ENCODE results near the gene MISP.

Gene MISP

DNA sequence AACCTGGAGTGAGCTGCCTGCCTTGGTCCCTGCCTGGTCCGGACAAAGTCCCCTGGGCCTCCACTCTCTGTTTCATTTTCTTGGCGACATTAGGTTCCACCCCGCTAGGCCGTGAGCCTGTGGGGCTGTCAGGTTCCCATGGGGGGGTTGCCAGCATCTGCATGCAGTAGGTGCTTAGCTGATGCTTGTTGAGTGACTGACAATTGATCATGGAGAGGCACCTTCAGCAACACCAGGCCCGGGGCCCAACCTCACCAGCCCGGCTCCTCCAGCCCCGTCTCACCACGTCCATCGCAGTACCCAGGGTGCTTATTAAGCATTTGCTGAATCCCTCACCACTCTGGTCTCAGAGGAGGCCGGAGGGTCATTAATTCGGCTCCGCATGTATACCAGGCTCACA lies 13.4 kb downstream of the MISP start:
- CTCF ChIA-PET = no interaction called here
- POLR2A ChIA-PET = no interaction called here
- no peak for DNase-seq (ENCODE audit: extremely low spot score)
- TF ChIP-seq FOXM1 (IDR thresholded peaks at IDR 0.05; ENCODE audit: borderline replicate concordance) (no peak), SUZ12 (IDR thresholded peaks at IDR 0.05) (no peak), FOXA1 (IDR thresholded peaks at IDR 0.05) (no peak), HDGF (IDR thresholded peaks at IDR 0.05; ENCODE audit: borderline replicate concordance) (no peak), L3MBTL2 (conservative IDR thresholded peaks at IDR 0.05) (no peak), LEF1 (IDR thresholded peaks at IDR 0.05; ENCODE audit: borderline replicate concordance) (no peak), SP1 (IDR thresholded peaks at IDR 0.05) (no peak), TARDBP (IDR thresholded peaks at IDR 0.05) (no peak), CTBP1 (IDR thresholded peaks at IDR 0.05; ENCODE audit: borderline replicate concordance) (no peak), FOXK2 (IDR thresholded peaks at IDR 0.05) (no peak), BHLHE40 (IDR thresholded peaks at IDR 0.05; ENCODE audit: borderline replicate concordance) (no peak), ELF4 (IDR thresholded peaks at IDR 0.05) (no peak), NFRKB (IDR thresholded peaks at IDR 0.05) (no peak), ZNF384 (IDR thresholded peaks at IDR 0.05) (no peak), ARNT (IDR thresholded peaks at IDR 0.05) (no peak)
- TF ChIP-seq, protein P1, sequence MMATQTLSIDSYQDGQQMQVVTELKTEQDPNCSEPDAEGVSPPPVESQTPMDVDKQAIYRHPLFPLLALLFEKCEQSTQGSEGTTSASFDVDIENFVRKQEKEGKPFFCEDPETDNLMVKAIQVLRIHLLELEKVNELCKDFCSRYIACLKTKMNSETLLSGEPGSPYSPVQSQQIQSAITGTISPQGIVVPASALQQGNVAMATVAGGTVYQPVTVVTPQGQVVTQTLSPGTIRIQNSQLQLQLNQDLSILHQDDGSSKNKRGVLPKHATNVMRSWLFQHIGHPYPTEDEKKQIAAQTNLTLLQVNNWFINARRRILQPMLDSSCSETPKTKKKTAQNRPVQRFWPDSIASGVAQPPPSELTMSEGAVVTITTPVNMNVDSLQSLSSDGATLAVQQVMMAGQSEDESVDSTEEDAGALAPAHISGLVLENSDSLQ (IDR thresholded peaks at IDR 0.05) = no peak

DNA sequence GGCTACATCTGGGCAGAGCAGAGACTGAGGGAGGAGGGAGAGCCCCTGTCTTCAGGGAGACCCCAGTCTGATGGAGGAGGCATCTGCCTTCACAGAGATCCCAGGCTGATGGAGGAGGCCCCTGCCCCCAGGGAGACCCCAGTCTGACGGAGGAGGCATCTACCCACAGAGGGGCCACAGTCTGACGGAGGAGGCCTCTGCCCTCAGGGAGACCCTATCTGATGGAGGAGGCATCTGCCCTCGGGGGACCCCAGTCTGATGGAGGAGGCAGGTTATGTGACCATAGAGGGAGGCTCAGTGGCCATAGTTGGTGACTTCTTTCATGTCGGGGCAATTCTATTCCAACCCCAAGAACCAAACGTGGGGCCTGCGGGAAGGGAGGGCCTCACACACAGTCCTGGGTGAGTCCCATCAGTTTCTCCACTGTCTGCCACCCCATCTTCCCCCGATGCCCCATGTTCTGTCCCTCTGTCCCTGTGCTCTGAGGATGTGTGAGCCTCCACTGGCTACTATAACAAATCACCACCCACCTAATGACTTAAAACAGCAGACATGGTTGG lies 14.3 kb downstream of the MISP start:
- no peak for DNase-seq (ENCODE audit: extremely low spot score)
- TF ChIP-seq BHLHE40 (IDR thresholded peaks at IDR 0.05; ENCODE audit: borderline replicate concordance) (no peak), TARDBP (IDR thresholded peaks at IDR 0.05) (no peak), FOXM1 (IDR thresholded peaks at IDR 0.05; ENCODE audit: borderline replicate concordance) (no peak)
- ChIA-PET CTCF (no interaction called here), POLR2A (no interaction called here)

DNA sequence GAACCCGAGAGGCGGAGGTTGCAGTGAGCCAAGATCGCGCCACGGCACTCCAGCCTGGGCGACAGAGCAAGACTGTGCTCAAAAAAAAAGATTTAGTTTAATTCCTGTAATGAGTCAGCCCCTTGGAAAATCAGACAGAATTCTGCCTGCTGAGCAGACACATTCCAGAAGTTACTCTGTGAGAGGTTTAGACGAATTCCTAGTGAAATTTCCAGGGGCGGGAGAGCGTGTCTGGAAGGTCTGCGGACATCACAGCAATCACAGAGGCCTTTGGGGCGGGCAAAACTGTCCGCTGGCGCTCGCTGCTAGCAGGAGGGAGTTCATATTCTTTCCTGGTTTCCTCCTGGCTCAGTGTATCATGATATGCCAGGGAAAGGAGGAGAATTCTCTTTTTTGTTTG lies 17.5 kb downstream of the MISP start:
- TF ChIP-seq L3MBTL2 (conservative IDR thresholded peaks at IDR 0.05) (no peak), NFRKB (IDR thresholded peaks at IDR 0.05) (no peak), LEF1 (IDR thresholded peaks at IDR 0.05; ENCODE audit: borderline replicate concordance) (no peak), CTBP1 (IDR thresholded peaks at IDR 0.05; ENCODE audit: borderline replicate concordance) (no peak), FOXA1 (IDR thresholded peaks at IDR 0.05) (no peak), ELF4 (IDR thresholded peaks at IDR 0.05) (no peak), ARNT (IDR thresholded peaks at IDR 0.05) (no peak), SP1 (IDR thresholded peaks at IDR 0.05) (no peak), HDGF (IDR thresholded peaks at IDR 0.05; ENCODE audit: borderline replicate concordance) (no peak), FOXM1 (IDR thresholded peaks at IDR 0.05; ENCODE audit: borderline replicate concordance) (no peak), SUZ12 (IDR thresholded peaks at IDR 0.05) (no peak), TARDBP (IDR thresholded peaks at IDR 0.05) (no peak), ZNF384 (IDR thresholded peaks at IDR 0.05) (no peak), FOXK2 (IDR thresholded peaks at IDR 0.05) (no peak), BHLHE40 (IDR thresholded peaks at IDR 0.05; ENCODE audit: borderline replicate concordance) (no peak)
- TF ChIP-seq, protein P1 (IDR thresholded peaks at IDR 0.05) = no peak
- DNase-seq (ENCODE audit: extremely low spot score) = no peak
- POLR2A ChIA-PET = no interaction called here
- CTCF ChIA-PET = interaction anchor here (0.6 kb wide), 1 partner anchor 188 kb away, joined by 3 read pairs; no protein-coding TSS in a partner anchor

DNA sequence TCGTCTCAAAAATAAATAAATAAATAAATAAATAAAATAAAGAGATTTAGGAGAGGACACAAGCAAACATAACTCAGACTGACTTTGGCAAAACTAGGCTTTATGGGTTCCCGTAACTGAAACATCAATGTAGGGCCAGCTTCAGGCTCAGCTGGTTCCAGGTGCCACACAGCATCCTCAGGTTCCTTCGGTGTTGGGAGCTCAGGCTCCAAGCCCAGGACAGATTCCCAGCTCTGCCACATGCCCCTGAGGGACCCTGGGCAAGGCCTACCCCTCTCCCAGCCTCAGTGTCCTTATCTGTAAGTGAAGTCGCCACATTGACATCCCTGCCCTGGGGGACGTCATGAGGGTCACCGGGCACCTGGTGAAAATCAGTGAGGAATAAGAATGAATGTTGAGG lies 18.7 kb downstream of the MISP start:
- CTCF ChIA-PET = interaction anchor here (0.6 to 1.8 kb wide), 4 partner anchors 79 to 147 kb away, joined by 3 to 4 read pairs (median 4); partner anchors contain the start of genes MED16 and RNU6-9
- DNase-seq (ENCODE audit: extremely low spot score) = no peak
- POLR2A ChIA-PET = interaction anchor here (1.0 kb wide), 1 partner anchor 106 kb away, joined by 3 read pairs; the partner anchor contains the start of gene RNF126
- TF ChIP-seq BHLHE40 (IDR thresholded peaks at IDR 0.05; ENCODE audit: borderline replicate concordance) = no peak
- TF ChIP-seq ARNT (IDR thresholded peaks at IDR 0.05) = no peak
- no peak for TF ChIP-seq CTBP1 (IDR thresholded peaks at IDR 0.05; ENCODE audit: borderline replicate concordance)
- TF ChIP-seq, protein P1 (IDR thresholded peaks at IDR 0.05) = no peak
- no peak for TF ChIP-seq SUZ12 (IDR thresholded peaks at IDR 0.05)

DNA sequence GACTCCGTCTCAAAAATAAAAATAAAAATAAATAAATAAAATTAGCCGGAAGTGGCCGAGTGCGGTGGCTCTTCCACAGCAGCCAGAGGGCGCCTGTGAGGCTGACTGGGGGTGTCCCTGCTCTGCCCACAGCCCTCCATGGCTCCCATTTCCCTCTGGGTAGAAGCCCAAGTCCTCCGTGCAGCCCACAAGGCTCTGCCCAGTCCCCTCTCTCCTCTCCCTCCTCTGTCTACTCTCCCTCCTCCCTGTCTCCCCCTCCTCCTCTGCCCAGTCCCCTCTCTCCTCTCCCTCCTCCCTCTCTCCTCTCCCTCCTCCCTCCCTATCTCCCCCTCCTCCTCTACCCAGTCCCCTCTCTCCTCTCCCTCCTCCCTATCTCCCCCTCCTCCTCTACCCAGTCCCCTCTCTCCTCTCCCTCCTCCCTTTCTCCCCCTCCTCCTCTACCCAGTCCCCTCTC lies 20.4 kb downstream of the MISP start:
- TF ChIP-seq LEF1 (IDR thresholded peaks at IDR 0.05; ENCODE audit: borderline replicate concordance) = no peak
- no peak for TF ChIP-seq SUZ12 (IDR thresholded peaks at IDR 0.05)
- TF ChIP-seq TARDBP (IDR thresholded peaks at IDR 0.05) = no peak
- TF ChIP-seq, protein P1 (IDR thresholded peaks at IDR 0.05) = no peak
- no peak for TF ChIP-seq L3MBTL2 (conservative IDR thresholded peaks at IDR 0.05)
- TF ChIP-seq ELF4 (IDR thresholded peaks at IDR 0.05) = no peak
- TF ChIP-seq CTBP1 (IDR thresholded peaks at IDR 0.05; ENCODE audit: borderline replicate concordance) = no peak
- no peak for TF ChIP-seq SP1 (IDR thresholded peaks at IDR 0.05)
- no peak for TF ChIP-seq BHLHE40 (IDR thresholded peaks at IDR 0.05; ENCODE audit: borderline replicate concordance)
- no peak for TF ChIP-seq ARNT (IDR thresholded peaks at IDR 0.05)
- no peak for TF ChIP-seq FOXM1 (IDR thresholded peaks at IDR 0.05; ENCODE audit: borderline replicate concordance)
- TF ChIP-seq FOXA1 (IDR thresholded peaks at IDR 0.05) = no peak
- TF ChIP-seq HDGF (IDR thresholded peaks at IDR 0.05; ENCODE audit: borderline replicate concordance) = no peak
- no peak for TF ChIP-seq FOXK2 (IDR thresholded peaks at IDR 0.05)
- TF ChIP-seq NFRKB (IDR thresholded peaks at IDR 0.05) = no peak
- POLR2A ChIA-PET = no interaction called here
- CTCF ChIA-PET = interaction anchor here (0.6 kb wide), 1 partner anchor 72 kb away, joined by 3 read pairs; no protein-coding TSS in a partner anchor
- DNase-seq (ENCODE audit: extremely low spot score) = peak; percentile 75

All from HEK293T (cell line).